Activated CD4-positive, alpha-beta T cell treated with anti-CD3 and anti-CD28 coated beads, Interleukin-2, Interleukin-4, amounts not matched to agents 100 ng/mL and 50 ng/mL, durations not matched to agents 16 hours and 8 hours (primary cell): ENCODE results near the gene AMH.

ENCODE experiments used
- DNase-seq: peaks from one replicate; pipeline ENCODE4 v3.0.0-alpha.2; 2020; ENCODE audit warnings: low spot score

AMH gene

GRCh38 chr19:2235381-2236063 is 13.6 kb upstream of the AMH start:
- no peak for DNase-seq

- no peak for DNase-seq
Observed at GRCh38 chr19:2236064-2236313, 13.1 kb upstream of the AMH start.

- DNase-seq, result peak; percentile 97
Observed at GRCh38 chr19:2236314-2237050, 12.6 kb upstream of the AMH start, which contains the start of the genes PLEKHJ1 and SF3A2. PLEKHJ1 (minus strand) TSS chr19:2236329; CDS start chr19:2236248, 81 bp downstream. SF3A2 (plus strand) TSS chr19:2236824; CDS start chr19:2243419, 6,595 bp downstream.

- DNase-seq, result no peak
Observed at GRCh38 chr19:2237051-2237868, 11.9 kb upstream of the AMH start.

GRCh38 chr19:2237869-2238153 is 11.3 kb upstream of the AMH start:
- no peak for DNase-seq

- no peak for DNase-seq
Observed at GRCh38 chr19:2239173-2239572, 9.9 kb upstream of the AMH start.

- DNase-seq, result peak; percentile 40
Observed at GRCh38 chr19:2239771-2240770, 9.1 kb upstream of the AMH start.

GRCh38 chr19:2240881-2241760 is 8.0 kb upstream of the AMH start:
- DNase-seq, result no peak

- no peak for DNase-seq
Observed at GRCh38 chr19:2242092-2242537, 7.0 kb upstream of the AMH start.

- DNase-seq, result no peak
Observed at GRCh38 chr19:2242816-2243215, 6.3 kb upstream of the AMH start.

GRCh38 chr19:2243274-2244124 is 5.6 kb upstream of the AMH start:
- no peak for DNase-seq

- no peak for DNase-seq
Observed at GRCh38 chr19:2244125-2244411, 5.1 kb upstream of the AMH start.

- no peak for DNase-seq
Observed at GRCh38 chr19:2244486-2244885, 4.6 kb upstream of the AMH start.

GRCh38 chr19:2245273-2245672 is 3.9 kb upstream of the AMH start:
- DNase-seq, result no peak

GRCh38 chr19:2246014-2246620 is 3.0 kb upstream of the AMH start:
- no peak for DNase-seq

- no peak for DNase-seq
Observed at GRCh38 chr19:2246801-2247361, 2.2 kb upstream of the AMH start.

GRCh38 chr19:2247433-2248101 is 1.6 kb upstream of the AMH start:
- no peak for DNase-seq

GRCh38 chr19:2248136-2249009 is 750 bp upstream of the AMH start:
- no peak for DNase-seq
